HUES64 (cell line): ENCODE results near the gene DENND2A.
"Not testable (repeated sequence)": the region's sequence is repeated elsewhere in the genome, so short reads cannot be mapped to it uniquely, and the experiment has no call there.

Source experiments
- H3K27ac ChIP-seq: 2 replicates; pipeline ENCODE4 v1.7.0; 2013; ENCODE audit warnings: low read depth, low read length, inconsistent platforms
- H3K27me3 ChIP-seq: 2 replicates; pipeline ENCODE4 v1.6.1; 2013; ENCODE audit warnings: mild to moderate bottlenecking, low read length; ENCODE audit not compliant: insufficient read depth
- H3K36me3 ChIP-seq: 2 replicates; pipeline ENCODE4 v1.6.1; 2013; ENCODE audit warnings: mild to moderate bottlenecking, low read length; ENCODE audit not compliant: insufficient read depth
- H3K4me1 ChIP-seq: 2 replicates; pipeline ENCODE4 v1.6.1; 2013; ENCODE audit warnings: mild to moderate bottlenecking, low read length, moderate library complexity; ENCODE audit not compliant: insufficient read depth
- H3K4me3 ChIP-seq: 2 replicates; pipeline ENCODE4 v1.5.1; 2013; ENCODE audit warnings: mild to moderate bottlenecking, low read length, moderate library complexity
- H3K9ac ChIP-seq: 2 replicates; pipeline ENCODE4 v1.6.1; 2013; ENCODE audit warnings: mild to moderate bottlenecking, low read depth, low read length
- H3K9me3 ChIP-seq: 2 replicates; pipeline ENCODE4 v1.6.1; 2013; ENCODE audit warnings: low read depth, low read length; ENCODE audit not compliant: insufficient read depth
- WGBS: fragments of 150-250, 120-280 bp; methylation state at CpG from one replicate; pipeline ENCODE4 v1.1.7; 2013; ENCODE audit warnings: missing lambda C conversion rate; 5-methylcytosine and 5-hydroxymethylcytosine counted together

Gene DENND2A

DNA sequence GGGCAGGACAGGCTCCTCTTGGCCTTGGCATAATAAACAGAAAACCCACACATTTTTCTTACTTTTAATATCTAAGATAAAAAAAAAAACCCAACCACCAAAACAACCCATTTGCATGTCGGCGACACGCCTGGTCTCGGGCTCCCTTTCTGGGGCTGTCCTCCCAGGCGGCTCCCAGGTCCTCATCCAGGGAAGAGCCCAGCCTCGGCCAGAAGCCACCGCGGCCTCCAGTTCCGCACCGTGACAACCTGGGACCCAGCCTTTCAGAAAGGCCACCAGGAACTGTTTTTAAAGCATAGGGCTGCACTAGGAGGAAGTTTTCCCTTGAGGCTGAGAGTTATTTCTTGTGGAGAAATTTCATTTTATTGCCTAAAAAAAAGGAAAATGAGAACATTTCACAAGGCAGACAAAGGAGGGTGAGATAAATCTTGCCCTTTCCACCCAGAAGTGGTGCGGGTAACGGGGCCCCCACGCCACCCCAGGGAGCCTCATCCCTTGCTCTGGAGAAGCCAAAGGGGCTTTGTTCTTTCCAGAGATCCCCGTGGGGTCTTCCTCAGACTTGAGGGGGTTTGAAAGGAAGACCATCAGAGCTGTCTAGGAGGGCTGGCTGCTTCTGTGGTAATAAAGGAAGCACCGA, 122.1 kb downstream of the DENND2A start:
- WGBS, result 72% methylated on average over 15 of the region's 15 CpGs
- H3K4me3 ChIP-seq, result no peak overlapping the region
- no peak overlapping the region for H3K9ac ChIP-seq
- H3K27ac ChIP-seq, result peak overlapping the region; percentile 46
- no peaks in the 10 kb centered on the region for H3K27me3 ChIP-seq
- peaks cover 11% of the 10 kb centered on the region; the same call in 1 of the 2 replicates for H3K4me1 ChIP-seq
- H3K36me3 ChIP-seq, result no peaks in the 10 kb centered on the region
- H3K9me3 ChIP-seq, result no peaks in the 10 kb centered on the region

DNA sequence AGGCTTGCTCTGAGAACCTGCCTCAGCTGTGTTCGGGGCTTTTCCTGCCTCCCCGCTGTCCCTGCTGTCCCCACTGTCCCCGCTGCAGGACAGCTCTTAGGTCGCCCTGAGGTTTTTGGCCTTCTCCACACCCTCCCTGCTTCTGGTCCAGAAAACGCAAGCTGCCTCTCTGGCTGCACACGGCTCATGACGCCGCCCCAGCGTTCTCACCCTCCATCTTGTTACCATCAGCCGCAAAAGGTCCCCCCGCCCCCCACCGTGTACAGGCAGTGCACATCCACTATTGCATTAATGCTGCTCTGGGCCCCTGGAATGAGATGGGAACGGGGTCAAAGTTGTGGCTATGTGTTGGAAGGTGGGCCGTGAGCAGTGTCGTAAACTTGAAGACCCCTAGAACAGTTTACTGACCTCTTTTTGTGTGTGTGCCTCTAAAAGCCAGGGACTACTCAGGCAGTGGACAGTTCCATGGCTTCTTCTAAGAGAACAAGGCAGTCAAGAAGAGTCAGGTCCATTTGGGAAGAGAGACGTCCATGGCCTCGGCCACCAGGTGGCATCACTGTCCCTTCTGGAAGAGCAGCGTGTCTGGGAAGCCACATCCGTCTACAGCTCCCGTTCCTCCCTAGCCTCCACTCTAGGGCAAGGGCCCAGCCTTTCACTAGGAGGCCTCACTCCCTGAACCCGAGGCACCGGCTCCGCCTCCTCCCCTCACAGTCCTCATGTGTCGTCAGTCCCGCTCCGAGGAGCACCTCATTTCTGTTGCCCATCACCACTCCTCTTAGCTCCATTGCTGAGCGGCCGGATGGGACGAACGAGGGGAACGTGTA, 122.9 kb downstream of the DENND2A start:
- Histone ChIP-seq H3K27ac (no peak overlapping the region), H3K4me3 (no peak overlapping the region), H3K9ac (no peak overlapping the region), H3K27me3 (no peaks in the 10 kb centered on the region), H3K9me3 (no peaks in the 10 kb centered on the region), H3K36me3 (no peaks in the 10 kb centered on the region), H3K4me1 (peaks cover 11% of the 10 kb centered on the region; the same call in 1 of the 2 replicates)
- WGBS, result 53% methylated on average over 31 of the region's 31 CpGs

DNA sequence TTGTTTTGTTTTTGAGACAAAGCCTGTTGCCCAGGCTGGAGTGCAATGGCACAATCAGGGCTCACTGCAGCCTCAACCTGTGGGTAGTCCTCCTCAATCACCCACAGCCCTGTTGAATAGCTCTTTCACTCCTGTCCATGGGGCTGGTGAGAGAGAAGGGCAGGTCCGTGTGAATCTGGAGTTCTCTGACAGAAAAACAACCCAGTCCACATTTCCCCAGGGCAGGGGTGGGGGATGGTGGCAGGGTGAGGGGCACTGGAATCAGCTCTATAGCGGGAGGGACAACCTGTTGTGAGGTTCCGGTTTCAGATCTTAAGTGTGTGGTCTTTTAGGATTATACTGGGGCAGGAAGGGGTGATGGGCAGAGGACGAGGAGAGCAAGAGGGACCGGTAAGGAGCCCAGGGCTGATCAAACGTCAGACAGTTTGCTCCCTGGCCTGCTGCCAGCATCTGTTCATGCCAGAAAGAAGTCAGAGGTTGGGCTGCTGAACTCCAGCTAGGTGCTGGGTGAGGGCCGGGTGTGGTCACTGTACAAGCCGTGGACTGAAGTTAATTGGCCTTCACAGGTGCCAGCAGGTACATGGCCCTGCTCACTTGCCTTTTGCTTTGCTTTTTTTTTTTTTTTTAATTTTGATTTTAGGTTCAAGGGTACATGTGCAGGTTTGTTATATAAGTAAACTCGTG, 128.2 kb downstream of the DENND2A start:
- Histone ChIP-seq H3K9ac (no peak overlapping the region), H3K4me1 (peaks cover 8% of the 10 kb centered on the region; the same call in 1 of the 2 replicates), H3K27ac (no peak overlapping the region), H3K27me3 (no peaks in the 10 kb centered on the region), H3K9me3 (no peaks in the 10 kb centered on the region), H3K36me3 (no peaks in the 10 kb centered on the region), H3K4me3 (no peak overlapping the region)
- 70% methylated on average over 8 of the region's 9 CpGs for WGBS

DNA sequence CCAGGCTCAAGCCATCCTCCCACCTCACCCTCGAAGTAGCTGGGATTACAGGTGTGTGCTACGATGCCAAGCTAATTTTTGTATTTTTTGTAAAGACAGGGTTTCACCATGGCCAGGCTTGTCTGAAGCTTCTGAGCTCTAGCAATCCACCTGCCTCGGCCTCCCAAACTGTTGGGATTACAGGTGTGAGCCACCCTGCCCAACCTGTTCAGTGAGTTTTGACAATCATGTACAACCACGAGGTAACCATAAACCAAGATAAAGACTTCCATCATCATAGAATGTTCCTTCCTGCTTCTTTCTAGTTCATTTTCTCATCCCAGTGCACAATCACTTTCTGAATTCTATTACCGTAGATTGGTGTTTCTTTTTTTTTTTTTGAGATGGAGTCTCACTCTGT, 130.8 kb downstream of the DENND2A start:
- Histone ChIP-seq H3K27ac (no peak overlapping the region), H3K9me3 (no peaks in the 10 kb centered on the region), H3K4me1 (peaks cover 13% of the 10 kb centered on the region), H3K27me3 (no peaks in the 10 kb centered on the region), H3K9ac (no peak overlapping the region), H3K4me3 (no peak overlapping the region), H3K36me3 (no peaks in the 10 kb centered on the region)
- WGBS, result 94% methylated on average over 4 of the region's 5 CpGs

DNA sequence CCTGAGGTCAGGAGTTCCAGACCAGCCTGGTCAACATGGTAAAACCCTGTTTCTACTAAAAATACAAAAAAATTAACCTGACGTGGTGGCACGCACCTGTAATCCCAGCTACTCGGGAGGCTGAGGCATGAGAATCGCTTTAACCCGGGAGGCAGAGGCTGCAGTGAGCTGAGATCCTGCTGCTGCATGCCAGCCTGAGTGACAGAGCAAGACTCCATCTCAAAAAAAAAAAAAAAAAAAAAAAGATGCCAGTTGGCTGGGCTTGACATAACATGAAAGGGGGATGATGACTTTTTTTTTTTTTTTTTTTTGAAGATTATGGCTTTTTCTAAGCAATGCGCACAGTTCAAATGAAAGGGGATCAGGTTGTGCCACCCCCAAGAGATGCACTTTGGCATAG, 133.1 kb downstream of the DENND2A start:
- not testable (repeated sequence) for H3K36me3 ChIP-seq, H3K27me3 ChIP-seq, H3K27ac ChIP-seq, H3K9ac ChIP-seq, H3K9me3 ChIP-seq, H3K4me3 ChIP-seq
- peaks cover 11% of the 10 kb centered on the region for H3K4me1 ChIP-seq
- 79% methylated on average over 6 of the region's 6 CpGs for WGBS

DNA sequence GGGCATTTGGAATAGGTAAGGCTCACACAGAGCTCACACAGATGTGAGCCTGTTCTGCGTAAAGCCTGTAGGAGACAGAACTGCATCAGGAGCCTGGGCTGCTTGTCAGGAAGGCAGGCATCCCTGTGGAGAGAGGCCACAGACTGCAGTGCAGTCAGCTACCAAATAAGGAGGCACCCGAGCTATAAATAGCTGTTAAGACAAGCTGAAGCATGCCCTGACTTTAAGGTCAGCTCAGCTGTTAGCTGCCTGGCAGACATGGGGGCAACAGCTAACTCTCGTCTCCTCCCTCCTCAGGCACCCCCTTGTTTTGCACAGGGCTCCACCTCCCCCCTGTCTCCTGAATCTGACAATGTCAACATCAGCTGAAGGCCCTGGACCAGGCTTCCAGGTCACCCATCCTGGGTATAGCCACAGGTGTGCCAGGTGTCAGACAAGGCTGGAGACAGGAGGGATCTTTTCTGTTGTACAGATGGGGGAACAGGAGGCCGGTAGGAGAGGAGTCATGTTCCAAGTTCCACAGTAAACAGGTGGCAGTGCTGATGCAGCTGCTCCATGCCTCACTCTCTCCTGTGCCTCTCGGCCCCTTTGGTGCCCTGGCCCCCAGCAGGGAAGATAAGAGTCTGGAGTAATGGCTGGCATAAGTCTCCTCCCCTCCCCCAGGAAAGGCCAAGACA, 133.7 kb downstream of the DENND2A start:
- H3K36me3 ChIP-seq, result no peaks in the 10 kb centered on the region
- 40% methylated on average over 5 of the region's 5 CpGs for WGBS
- no peak overlapping the region for H3K9ac ChIP-seq
- H3K4me3 ChIP-seq, result no peak overlapping the region
- peaks cover 10% of the 10 kb centered on the region for H3K4me1 ChIP-seq
- no peaks in the 10 kb centered on the region for H3K9me3 ChIP-seq
- peak overlapping the region; percentile 51; the same call in 1 of the 2 replicates for H3K27ac ChIP-seq
- no peaks in the 10 kb centered on the region for H3K27me3 ChIP-seq

DNA sequence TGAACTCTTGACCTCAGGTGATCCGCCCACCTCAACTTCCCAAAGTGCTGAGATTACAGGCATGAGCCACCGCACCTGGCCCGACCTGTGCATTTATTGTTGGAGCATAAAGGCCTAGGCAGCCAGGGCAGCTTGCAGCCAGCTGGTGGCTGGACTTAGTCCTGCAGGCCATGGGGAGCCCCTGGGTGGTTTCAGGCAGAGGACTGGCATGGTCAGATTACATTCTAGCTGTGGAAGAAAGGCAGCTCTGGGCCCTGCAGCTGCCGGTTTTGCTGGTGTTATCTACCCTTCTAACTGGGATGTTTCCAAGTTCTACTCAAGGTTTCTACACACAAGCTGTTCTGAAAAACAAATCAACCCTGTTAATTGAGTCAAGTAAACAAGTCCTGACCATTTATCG, 138.6 kb downstream of the DENND2A start:
- 91% methylated on average over 5 of the region's 5 CpGs for WGBS
- no peak overlapping the region for H3K9ac ChIP-seq

DNA sequence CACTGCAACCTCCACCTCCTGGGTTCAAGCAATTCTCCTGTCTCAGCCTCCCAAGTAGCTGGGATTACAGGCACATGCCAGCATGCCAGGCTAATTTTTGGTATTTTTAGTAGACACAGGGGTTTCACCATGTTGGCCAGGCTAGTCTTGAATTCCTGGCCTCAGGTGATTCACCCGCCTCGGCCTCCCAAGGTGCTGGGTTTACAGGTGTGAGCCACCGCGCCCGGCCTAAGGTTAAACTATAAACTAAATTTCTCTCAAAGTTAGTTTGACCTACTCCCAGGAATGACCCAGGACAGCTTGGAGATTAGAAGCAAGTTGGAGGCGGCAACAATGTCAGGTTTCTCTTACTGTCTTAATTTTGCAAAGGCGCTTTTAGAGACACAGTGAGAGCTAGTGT, 142.8 kb downstream of the DENND2A start:
- not testable (repeated sequence) for H3K27ac ChIP-seq, H3K9me3 ChIP-seq, H3K9ac ChIP-seq, H3K36me3 ChIP-seq, H3K27me3 ChIP-seq, H3K4me1 ChIP-seq, H3K4me3 ChIP-seq
- WGBS, result 97% methylated on average over 7 of the region's 7 CpGs

More for the DNA sequence above, 138.6 kb downstream of the DENND2A start:
- H3K4me3 ChIP-seq, result no peak overlapping the region
- H3K36me3 ChIP-seq, result no peaks in the 10 kb centered on the region
- H3K4me1 ChIP-seq, result peaks cover 2% of the 10 kb centered on the region
- no peaks in the 10 kb centered on the region for H3K9me3 ChIP-seq
- no peaks in the 10 kb centered on the region for H3K27me3 ChIP-seq
- no peak overlapping the region for H3K27ac ChIP-seq

DNA sequence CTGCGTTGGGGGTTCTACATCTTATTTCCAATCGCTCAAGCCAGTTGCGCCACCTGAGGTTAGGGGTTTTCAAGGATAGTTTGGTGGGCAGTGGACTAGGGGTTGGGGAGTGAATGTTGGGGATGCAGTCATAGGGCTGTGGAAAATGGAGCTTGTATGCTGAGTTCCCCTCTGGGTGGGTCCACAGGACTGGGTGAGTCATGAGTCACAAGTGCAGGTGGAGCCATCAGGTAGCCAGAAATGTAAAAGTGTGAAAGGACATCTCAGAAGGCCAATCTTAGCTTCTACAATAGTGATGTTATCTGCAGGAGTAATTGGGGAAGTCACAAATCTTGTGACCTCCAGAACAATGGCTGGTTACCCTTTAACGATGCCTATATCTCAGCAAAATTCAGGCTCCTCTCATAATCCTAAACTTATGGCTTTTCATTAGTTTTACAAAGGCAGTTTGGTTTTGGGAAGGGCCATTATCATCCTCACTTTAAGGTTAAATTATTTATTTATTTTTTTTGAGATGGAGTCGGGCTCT, 143.3 kb downstream of the DENND2A start:
- no peaks in the 10 kb centered on the region for H3K27me3 ChIP-seq
- no peak overlapping the region for H3K27ac ChIP-seq
- 72% methylated on average over 5 of the region's 5 CpGs for WGBS
- no peak overlapping the region for H3K9ac ChIP-seq
- H3K36me3 ChIP-seq, result no peaks in the 10 kb centered on the region
- H3K9me3 ChIP-seq, result no peaks in the 10 kb centered on the region
- H3K4me1 ChIP-seq, result no peaks in the 10 kb centered on the region
- H3K4me3 ChIP-seq, result no peak overlapping the region

DNA sequence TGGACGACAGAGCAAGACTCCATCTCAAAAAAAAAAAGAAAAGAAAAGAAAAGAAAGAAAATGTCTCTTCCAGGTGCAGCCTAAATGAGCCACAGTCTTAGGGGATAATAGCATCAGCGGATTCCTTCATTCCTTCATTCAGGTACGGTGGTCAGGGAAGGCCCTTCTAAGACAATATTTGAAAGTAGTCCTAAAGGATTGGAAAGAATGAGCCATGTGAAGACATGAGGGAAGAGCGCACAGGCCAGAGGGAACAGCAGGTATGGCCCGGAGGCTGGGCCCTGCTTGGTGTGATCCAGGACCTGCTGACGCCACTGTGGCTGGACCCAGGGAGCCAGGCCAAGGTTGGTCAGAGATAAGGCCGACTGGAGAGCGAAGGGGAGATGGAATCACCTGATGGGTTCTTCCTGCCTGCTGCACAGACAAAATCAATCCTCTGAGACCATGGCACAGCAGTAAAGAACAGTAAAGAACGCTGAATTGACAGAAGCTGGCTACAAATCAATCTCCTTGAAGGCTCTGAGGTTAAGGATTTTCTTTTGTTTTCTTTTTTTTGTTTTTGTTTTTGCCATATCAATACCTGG, 145.0 kb downstream of the DENND2A start:
- H3K4me3 ChIP-seq, result no peak overlapping the region
- H3K27me3 ChIP-seq, result no peaks in the 10 kb centered on the region
- WGBS, result 93% methylated on average over 8 of the region's 9 CpGs
- H3K4me1 ChIP-seq, result no peaks in the 10 kb centered on the region
- no peak overlapping the region for H3K27ac ChIP-seq
- H3K9ac ChIP-seq, result no peak overlapping the region
- H3K36me3 ChIP-seq, result no peaks in the 10 kb centered on the region
- H3K9me3 ChIP-seq, result no peaks in the 10 kb centered on the region
